GM19372 (cell line): Measurements from ENCODE around the gene SKOR1.

Experiments used
- ATAC-seq: cut with Tn5 transposase; IDR thresholded peaks from one replicate; pipeline ENCODE4 v1.9.1; 2021; ENCODE audit warnings: mild to moderate bottlenecking, low read depth, moderate library complexity; ENCODE audit not compliant: unreplicated experiment

The SKOR1 gene

DNA sequence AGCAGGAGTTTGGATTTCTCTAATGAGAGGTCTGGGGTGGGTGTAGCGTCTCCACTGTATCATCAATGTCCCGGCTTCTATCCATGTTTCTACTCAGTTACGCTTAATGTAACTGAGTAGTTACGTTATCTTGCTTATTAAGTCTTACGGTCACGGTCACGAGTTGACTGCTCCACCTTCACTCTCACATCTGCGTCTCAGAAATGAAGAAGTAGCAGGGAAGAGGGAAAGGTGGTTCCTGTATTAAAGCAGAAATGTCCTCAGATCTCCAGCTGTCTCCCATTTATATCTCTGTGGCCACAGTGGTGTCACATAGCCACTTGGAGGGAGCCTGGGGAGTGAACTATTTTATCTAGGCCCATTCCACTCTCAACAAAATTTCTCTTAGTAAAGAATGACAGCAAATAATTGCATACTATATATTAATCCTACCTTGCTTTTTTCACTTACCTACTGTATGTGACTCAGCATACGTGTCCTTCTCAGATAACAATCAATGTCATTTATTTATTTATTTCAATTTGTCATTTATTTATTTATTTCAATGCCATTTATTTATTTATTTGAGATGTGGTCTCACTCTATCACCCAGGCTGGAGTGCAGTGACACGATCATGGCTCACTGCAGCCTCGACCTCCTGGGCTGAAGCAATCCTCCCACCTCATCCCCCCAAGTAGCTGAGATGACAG, 54.3 kb downstream of the SKOR1 start:
- no peak for ATAC-seq

DNA sequence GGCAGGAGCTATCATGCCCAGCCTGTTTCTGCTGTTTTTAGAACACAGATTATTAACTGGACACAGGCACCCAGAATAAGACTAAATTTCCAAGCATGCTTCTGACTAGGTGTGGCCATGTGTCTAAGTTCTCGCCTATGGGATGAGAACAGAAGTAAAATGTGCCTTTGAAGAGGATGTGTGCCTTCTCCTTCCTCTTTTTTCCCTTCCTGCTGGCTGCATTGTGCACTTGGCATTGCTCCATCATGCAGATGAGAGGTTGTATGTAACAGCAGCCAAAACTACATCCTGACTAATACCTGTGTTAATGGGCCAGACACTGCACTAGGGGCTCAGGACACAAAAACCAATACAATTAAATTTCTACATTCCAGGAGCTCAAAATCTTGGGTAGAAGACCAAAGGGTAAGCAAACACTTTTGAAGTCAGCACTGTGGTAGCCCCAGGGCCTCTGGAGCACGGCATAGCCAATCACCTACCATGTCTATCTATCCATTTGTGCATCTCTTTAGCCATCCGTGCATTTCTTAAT, 55.4 kb downstream of the SKOR1 start:
- no peak for ATAC-seq

DNA sequence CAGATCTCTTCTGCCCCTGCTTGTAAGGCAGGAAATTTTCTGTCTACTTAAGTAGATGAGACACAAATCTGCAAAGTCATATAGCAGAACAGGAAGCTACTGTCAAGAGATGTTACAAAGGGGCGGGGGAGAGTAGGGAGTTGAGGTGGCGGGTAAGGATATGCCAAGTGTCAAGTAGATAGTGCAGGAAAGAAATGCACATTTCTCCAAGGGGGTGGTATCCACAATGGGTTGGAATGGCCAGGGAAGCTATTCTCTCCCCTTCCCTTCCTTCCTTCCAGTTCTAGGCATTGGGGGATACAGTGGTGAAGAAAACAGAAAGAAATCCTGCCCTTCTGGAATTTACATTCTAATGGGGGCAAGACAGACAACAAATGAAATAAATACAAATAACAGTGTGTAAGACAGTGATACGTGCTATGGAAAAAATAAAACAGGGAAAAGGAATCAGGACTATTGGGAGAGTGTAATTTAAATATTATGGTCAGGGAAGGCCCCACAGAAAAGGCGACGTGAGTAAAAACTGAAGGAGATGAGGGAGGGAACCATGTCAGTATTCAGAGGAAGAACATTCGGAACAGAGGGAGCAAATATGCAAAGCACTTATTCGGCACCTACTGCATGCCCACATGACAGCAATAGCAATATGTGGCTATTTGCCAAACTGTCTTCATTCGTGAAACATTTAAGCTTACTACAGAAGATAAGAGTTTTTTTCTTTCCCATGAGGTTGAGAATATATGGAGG, 57.4 kb downstream of the SKOR1 start:
- no peak for ATAC-seq

DNA sequence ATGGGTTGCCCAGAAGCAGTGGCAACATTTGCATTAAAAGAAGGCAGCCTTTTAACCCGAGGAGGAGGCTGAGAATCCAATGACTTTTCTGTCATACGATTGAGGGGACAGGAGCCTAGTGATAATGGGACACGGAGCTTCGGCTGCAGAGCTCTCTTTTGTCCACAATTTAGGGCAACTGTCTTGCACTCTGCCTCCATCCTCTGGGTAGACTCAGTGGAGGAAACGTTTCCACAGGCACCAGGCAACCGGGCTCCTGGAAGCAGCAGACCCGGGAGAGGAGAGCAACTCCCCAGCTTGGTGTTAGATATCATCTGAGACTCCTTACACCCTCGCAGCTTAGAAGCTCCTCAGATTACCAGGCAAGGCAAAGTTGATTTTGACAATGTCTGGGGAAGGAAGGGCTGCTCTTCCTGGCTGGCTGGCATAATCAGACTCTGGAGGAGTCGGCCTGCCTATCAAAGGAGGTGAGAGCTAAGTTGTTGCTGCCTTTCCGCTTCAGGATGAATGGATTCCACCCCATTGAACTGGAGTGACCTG, 58.0 kb downstream of the SKOR1 start:
- ATAC-seq = no peak

DNA sequence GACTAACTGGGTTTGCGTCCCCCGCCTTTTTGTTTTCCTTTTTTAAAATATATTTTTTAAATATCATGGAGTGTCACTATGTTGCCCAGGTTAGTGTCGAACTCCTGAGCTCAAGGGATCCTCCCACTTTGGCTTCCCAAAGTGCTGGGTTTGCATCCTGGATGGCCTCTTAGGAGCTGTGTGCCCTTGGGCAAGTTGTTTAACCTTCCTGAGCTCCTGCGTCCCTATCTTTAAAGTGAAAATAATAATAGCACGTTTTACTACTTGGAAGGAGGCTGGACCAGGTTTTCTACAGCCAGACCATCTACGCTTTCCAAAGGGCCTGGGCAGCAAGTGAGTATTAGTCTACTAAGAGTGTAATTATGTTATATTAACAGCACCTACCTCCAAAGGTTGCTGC, 58.7 kb downstream of the SKOR1 start:
- ATAC-seq = no peak
